Activated T-helper 1 cell treated with anti-CD3 and anti-CD28 coated beads, Interleukin-2, amount 50 U/mL, for 16 hours (primary cell): ENCODE results near the gene SEMA3A.

Experiments used
- DNase-seq, 2 donors: peaks; one replicate each; pipeline ENCODE4 v3.0.0-alpha.2; 2020; ENCODE audit warnings: low read depth in 1 of 2, low spot score in 1 of 2

The SEMA3A gene

DNA sequence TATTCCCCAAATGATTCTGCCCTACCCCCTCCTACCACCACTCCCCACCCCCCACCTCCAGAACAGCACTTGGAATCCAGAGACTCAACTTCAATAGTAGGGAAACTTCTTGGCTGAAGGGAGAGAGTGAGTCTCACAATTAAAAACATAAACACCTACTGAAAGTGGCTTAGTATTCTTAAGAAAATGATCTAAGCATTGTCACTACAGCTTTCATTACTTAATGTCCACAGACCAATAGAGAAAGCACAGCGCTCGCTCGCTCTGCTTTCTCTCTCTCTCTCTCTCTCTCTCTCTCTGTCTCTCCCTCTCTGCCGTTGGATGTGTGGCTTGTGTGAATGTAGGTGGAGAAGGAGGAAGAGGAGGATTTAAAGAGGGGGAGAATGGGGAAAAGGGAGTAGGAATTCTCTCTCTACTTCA lies 1.5 kb upstream of the SEMA3A start:
- no peak for DNase-seq

DNA sequence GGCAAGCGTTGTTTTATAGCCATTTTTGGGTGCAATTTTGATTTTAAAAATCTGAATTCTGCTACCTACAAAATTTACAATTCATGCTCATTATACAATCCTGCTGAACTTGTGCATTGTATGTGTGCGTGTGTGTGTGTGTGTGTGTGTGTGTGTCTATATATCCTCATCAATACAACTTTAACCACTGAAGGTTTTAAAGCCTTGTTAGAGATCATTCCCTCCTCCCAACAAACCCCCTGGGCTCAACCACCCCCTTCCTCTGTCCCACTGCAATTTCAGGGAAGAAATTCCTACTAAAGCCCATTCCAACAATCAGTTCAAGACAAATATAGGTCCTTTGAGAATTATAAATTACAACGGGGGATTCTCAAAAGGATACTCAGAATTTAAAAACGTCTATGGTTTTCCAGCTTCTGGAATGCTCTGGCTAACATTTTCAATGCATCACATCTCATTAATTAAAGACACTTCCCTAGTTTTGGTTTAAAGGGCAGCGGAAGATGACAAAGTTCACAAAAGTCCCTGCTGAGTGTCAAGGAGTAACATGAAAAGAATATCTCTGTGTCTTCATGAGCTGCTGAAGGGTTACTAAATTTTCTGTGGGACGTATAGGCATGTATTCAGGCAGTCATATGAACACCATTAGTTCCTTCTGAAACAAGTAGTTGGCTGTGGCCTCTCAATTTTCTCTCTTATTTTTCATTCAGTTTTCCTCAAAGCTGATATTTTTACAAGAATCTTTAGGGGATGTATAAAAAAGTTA lies 889 bp upstream of the SEMA3A start:
- DNase-seq, result no peak

DNA sequence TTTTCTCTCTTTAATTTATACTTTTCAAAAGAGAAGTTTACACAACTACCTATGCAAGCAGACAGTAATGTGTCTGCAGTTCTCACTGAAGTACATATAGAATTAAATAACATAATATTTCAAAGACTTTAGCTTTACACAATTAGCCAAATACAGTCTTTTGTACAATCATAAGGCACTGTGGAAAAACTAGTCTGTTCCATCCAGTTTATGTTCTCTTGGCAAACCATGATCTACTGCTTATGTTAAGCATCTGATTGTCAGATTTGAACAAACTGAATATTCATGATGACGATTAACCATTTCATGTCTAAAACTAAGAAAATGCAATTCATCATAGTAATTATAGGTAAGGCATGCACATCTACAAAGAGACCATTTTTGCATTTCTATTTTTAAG lies 842 bp downstream of the SEMA3A start:
- no peak for DNase-seq

DNA sequence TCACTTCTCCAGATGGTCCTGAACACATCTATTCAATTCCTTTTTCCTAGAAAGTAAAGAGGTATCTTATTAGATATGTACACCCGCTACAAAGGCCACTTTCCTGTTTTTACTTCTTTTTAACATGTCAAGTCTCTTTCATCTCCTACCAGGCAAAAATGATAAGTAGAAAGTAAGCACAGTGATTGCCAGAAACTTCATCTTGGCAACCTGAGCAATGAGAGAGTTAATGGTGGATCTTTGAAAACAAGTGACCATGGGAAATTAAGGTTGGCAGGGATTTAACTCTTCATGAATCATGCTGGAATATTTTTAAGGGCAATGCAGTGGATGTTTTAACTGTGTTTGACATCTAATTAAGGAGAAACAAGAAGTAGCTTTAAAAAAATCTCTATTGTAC lies 2.7 kb downstream of the SEMA3A start:
- no peak for DNase-seq

DNA sequence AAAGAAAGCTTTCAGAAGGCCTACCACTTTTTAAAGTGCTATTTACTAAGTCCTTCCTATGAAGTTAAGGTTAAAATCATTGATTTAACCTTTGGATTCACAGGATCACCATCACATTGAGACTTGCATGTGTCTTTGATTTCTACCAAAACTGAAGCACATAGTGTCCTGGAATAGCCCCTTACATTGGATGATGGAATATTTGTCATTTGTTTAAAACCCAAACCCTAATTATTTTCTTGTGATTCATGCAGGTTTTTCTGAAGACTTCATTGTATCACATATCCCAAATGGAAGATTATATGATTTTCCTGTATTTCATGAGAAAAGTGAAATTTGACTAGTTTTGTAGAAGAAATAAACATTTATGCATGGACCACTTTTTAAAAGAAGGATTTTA lies 3.3 kb downstream of the SEMA3A start:
- no peak for DNase-seq

DNA sequence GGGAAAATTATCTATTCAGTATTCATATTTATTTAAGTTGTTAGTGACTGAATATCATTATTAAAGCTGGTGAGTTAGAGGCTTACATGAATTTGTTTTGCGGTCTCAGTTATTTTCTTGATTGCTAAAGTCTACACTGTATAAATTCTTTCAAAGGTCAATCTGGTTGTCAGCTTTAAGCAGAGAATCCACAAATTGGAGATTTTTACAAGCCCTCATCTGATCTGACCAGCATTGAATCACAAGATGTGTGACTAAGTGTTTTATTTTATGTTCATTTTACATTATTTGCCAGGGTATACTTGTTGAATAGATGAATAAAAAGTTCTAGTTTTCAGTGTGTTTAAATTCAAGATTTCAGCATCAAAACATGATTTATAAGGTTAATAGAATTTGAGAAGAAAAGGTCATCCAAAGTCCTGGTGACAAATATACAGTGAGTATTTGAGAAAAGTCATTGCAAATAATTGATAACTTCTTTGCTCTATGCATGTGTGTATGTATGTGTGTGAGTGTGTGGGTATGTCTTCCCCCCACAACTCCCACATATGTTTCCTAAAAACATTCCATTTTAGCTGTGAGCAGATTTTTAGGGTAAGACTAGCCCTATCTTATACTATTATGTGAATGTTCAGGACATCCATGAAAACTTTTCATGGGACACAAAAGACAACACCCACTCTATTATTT lies 4.4 kb downstream of the SEMA3A start:
- DNase-seq, result no peak

DNA sequence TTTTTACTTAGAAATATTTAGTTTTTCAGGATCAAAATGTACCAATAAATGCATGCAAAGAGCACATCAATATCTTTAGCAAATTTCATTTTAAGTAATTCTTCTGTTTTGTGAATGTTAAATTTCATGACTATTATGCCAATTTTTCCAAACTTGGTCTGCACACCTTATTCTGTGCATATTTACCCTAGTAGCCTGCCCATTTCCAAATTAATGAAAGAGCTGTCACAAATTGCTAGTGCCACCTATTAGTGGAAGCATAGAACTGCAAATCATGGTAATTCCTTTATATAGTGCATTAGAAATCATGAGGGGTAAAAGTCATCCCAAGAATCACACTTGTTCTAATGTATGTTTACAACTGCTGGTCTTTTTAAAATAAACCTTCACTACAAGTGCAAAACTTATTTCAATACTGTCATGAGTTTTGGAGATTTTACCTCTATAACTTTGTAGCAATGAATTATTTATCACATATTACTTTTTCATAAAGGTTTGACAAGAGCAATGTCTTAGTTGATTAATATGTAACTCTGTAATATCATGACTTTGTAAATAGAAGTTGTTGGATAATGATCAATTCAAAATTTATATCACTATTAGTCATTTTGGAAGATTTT lies 5.7 kb downstream of the SEMA3A start:
- no peak for DNase-seq

DNA sequence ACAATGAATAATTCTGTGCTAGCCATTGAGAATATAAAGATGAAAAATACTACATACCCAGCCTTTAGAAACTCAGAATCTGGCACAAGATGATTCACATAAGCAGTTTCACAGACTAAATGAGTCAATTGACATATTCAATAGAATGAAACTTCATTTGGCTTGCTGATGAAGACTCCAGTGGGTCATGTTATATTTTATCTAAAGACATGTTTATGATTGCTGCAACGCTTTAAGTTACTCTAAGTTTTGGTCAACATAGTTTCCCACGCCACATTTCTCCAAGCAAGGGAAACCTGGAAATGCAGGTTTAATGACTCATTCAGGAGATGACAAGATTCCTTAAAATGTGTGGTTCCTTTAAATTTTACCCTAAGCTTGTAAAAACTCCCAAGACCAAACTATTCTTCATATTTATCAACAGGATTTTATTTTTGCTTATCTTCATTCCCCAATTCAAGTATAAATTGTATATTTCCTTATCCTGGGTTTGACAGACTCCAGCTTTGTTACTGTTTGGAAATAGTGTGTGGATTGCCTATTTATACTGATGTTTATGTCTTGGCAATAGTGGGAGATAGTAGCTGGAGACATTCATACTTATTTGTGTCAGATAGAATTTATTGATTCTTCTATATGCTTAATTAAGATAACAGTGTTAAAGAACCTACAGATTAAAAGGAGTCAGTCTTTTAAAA lies 6.6 kb downstream of the SEMA3A start:
- DNase-seq, result no peak

DNA sequence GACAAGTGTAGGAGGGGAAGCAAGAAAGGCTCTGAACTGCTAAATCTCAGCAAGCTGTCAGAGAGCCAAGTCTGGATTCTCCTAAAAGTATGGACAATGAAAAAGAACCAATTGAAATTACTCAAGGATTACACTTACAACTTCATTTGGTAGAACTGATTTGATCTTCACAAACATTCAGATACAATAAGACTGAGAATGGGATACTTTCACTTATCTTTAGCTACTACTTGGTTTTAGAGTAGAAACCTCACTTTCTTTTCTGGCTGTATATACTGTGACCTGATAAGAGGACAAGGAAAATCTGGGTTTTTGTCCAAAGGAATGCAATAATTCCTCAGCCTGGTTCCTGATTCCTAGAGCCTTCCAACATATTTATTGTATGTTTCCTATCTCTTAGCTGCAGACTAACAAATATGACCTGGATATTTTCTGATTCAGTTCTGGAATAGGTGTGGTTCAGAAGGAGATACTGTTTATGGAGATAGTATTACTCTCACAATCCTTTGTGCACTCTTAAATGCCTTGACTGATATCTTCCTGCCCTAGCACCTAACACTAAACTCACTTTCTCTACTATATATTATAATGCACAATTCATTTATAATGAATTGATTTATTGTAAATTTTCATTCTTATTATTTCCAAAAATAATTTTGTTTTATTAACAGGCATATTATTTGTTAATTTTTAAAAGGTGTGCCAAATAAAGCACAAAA lies 7.3 kb downstream of the SEMA3A start:
- DNase-seq, result no peak

DNA sequence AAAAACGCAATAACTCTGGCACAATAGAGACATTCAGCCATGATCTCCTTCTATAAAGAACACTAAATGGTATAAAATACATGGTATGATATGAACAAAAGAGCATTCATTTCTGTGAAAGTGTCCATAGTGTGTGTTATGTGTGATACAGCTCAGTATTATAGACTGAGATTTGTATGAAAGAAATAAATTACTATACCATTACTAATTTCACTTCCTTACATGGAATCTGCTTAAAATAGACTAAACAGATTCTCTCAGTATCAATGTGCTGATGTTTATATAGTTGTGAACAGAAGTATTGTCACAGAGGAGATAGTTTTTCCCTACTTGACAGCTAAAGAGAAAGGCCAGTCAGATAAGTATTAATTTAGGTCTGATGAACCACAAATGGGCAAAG lies 10.8 kb downstream of the SEMA3A start:
- DNase-seq, result no peak

DNA sequence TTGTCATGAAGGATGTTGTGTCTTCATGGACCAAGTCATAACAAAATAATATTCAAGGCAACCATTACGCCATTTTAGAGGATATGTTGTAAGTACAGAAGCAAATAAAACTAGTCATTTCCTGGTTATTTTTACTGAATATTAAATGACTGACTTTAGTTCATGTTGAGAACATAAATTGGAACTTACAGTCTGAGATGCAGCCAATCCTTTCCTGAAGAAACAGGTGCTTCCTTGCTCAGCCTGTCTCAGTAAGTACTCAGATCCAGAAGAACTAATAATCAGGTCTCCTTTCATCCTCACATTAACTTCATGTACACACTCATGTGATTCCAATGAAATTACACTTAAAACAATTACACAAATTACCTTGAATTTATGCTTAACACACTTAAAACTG lies 12.3 kb downstream of the SEMA3A start:
- DNase-seq, result no peak

DNA sequence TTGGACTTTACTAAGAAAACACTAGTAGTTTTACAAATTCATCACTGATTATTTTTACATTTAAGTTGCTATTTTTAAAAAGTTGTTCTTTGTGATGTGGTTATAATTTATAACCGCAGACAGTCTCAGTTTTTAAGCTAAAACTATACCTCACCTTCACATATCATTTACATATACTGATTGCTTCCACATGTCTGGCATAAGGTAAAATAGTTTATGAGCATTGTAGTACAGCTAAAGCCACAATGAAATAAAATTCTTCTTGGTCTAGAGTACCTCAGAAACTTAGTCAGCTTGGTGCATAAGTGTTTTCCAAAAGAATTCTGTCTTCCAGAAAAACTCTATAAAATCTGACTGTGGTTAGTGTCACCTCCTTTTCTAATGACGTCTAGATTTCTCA lies 13.0 kb downstream of the SEMA3A start:
- DNase-seq, result no peak

DNA sequence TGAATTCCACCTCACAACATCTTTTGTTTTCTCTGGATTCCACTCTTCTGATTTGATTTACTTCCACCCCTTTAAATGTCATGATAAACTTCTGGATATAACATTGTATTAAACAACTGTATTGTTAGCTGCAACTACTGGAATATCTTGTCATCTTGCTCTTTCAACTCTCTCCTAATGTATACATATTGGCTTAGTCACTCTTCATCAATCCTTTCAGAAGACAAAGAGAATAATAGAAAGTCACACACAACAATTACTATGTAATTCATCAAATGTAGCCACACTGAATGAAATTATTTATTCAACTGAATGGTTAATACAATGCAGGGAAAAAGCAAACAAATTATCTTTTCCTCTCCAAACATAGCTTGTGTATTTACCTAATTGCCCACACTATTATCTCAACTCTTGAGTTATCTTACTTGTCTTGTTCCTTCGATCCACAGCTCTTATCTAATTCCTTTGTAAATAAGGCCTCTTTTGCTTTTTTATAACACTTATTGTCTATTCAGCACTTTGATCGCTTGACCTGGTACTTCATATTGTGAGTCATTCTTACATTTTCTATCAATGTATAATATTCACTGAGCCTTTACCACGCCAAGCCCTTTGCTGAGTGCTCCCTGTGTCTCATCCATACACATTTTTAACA lies 16.7 kb downstream of the SEMA3A start:
- DNase-seq, result no peak

DNA sequence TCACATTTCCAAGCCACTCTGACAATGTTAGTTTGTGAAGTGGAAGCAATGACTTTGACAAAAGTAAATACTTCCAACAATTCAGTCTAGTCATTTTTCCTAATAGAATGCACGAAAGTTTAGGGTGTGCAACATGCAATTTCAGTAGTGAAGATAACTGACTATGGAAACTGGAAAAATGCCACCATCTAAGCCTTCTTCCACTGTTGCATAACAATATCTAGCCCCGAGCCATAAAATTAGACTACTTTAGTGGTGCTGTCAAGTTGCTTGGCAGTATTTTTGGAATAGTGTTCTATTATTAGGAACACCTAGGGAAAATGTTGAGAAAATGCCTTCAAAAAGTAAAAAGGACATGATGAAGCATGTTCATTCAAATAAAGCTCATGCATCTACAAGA lies 17.9 kb downstream of the SEMA3A start:
- no peak for DNase-seq

DNA sequence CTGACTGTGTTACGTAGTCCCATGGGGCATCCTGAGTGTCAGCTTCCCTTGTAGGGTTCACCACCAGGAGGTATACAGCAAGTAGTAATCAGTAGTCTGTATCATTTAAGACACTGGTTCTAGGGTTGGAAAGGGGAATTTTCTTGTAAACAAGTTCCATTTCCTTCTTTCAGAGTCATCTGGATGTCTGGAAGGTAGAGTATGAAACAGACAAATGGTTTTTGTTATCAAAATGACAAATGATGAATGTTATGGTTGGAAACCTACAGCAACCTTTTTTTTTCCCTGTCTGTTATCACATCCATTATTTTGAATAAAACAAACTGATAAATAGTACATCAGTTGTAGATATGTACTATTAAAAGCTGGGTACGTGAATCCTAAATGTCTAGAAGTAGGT lies 19.1 kb downstream of the SEMA3A start:
- no peak for DNase-seq

DNA sequence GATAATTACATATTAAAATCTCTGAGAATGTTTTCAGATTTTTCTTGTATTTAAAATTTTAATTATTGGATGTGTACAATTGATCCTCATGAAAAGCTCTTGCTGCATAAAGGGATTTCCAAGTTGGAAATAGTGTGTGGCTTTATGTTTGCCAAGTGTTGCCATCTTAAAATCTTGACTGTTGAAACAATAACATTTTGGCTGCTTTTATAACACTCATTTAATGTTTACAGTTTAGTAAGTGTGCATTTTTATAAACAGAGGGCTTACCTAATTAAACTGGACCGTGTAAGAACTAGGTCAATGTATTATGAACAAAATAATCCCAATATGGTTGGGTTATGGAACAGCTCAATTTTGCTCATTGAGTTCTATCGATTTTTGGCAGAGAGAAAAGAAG lies 23.9 kb downstream of the SEMA3A start:
- DNase-seq, result no peak

DNA sequence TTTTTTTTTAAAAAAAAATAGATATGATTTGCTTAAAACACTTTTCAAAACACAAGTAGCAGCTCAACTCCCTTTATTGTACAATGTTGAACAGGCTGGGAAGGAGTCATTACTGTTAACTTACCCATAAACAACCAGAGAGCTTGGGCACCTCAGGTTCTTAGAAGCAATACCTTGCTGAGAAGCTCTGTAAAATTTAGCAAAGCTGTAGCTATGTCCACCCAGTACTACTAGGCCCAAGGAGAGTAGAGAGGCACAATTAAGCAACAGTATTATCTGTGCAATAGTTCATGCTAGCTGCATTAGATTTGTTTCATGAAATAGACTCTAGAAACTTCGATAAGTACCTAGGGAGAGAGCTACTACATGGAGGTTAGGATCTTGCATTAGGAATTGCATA lies 32.0 kb downstream of the SEMA3A start:
- no peak for DNase-seq

DNA sequence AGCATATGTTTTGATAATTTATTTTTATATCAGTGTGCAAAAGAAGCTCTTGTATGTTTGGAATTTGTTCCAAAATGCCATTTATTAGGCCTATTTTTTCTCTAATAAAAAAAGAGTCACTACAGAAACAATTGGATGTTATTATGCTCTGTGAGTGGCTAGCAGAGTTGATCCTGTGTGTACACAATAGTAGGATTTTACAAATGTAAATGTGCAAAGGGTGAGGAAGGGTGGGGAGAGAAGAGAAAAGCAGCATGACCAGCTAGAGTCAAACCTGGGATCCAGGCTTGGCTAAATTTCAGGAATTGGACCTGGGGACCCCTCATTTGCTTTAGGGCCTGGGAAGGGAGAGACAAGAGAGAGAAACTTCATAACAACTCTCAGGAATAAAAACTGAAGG lies 32.5 kb downstream of the SEMA3A start:
- no peak for DNase-seq

DNA sequence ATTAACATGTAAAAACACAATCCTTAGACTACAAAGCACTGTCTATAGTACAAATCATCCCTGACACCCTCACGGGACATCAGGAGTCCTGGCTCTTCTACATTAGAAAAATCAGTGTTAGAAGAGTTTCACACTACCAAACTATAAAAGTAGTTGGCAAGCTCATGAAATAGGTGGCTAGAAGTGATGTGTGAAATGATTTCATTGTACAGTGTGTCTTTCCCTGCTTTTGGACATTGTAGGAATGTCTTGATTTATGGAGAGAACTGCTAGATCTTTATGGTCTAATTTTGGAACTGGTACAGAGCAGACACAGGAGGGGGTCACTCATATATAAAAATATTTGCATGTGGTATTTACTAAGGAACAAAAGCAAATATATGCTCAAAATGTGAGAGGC lies 33.2 kb downstream of the SEMA3A start:
- DNase-seq, result no peak

DNA sequence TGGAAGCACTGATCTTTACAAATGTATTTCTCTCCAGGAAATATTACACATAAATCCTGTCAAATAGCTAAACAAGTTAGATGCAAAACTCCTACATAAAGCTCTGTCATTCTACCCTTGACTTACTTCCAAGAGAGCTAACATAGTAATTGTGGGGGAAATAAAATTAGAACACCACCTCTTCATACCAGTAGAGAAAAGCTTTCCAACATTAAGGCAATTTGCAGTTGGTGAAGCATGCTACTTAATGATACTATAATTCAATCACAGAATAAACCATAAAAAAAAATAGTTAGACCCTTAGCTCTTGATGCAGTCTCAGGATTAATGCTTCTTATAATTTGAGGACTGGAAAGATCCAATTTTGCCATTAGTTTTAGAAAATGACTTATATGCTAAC lies 35.2 kb downstream of the SEMA3A start:
- no peak for DNase-seq

DNA sequence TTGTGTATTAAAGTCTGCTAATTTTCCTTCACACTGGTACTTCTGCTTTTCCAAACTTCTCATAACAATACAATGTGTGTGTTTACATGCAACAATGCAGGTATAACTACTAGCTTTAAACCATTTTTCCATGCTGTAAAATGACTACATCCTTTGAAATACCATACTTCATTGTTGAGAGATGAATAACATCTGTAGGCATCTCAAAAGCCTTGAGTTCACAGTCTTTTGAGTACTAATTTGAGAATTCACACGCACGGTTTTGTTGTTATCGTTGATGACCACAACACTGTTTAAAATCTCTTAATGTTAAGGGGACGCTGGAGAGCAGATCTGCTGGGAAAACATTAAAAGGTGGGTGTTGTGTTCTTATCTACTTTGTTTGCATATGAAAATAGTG lies 37.4 kb downstream of the SEMA3A start:
- no peak for DNase-seq
